ENCODE data around the gene MED16. TPM values are rescaled to one million over a fixed set of nuclear protein-coding genes. Genes with fewer than 3 reads are reported as not detected.

The MED16 gene
- total RNA-seq, 1 experiment from 2014 or later, result 25.9 TPM

GRCh38 chr19:925526-926322 is 32.7 kb upstream of the MED16 start, which contains the start of gene ARID3A:
Gene ARID3A (plus strand): TSS chr19:926035. CDS start chr19:929529, 3,494 bp downstream.
- H3K9ac ChIP-seq (ENCODE audit: low read length), result peak within 1 kb of the TSS; percentile 51
- DNase-seq (peak; percentile 65), ATAC-seq (peak; percentile 59)
- intact Hi-C loops (cut with micrococcal nuclease), result loop anchor here (1.0 kb wide), 1 partner anchor 57 kb away; no protein-coding TSS in a partner anchor
- no peaks in the 10 kb centered on the region for H3K27me3 ChIP-seq (ENCODE audit: low read length)
- no peaks in the 10 kb centered on the region for H3F3A ChIP-seq (ENCODE audit: low read length, unreplicated experiment)
- H2AFZ ChIP-seq (ENCODE audit: low read length), result peak within 1 kb of the TSS; percentile 86
- H3K36me3 ChIP-seq (ENCODE audit: low read depth, low read length), result no peaks in the 10 kb centered on the region
- no TSS peak for BruUV-seq (replicated peaks)
- no peaks in the 10 kb centered on the region for H3K9me2 ChIP-seq (replicated peaks; ENCODE audit: low read length)
- ChIA-PET POLR2A (ENCODE audit: unreplicated experiment) (no interaction called here), CTCF (no interaction called here)
- H3K27ac ChIP-seq (ENCODE audit: low read length), result peak within 1 kb of the TSS; percentile 39; the same call in 1 of the 2 replicates
- H3K4me2 ChIP-seq (ENCODE audit: low read length), result peak within 1 kb of the TSS; percentile 95
- H3K9me3 ChIP-seq (ENCODE audit: low read length), result no peaks in the 10 kb centered on the region
- H4K20me1 ChIP-seq (ENCODE audit: low read length), result no peaks in the 10 kb centered on the region
- H3K79me2 ChIP-seq (ENCODE audit: low read length), result 0 out of 2 replicates have a peak, but pooled peaks cover 3% of the 10 kb centered on the region
- TF ChIP-seq, protein P1, sequence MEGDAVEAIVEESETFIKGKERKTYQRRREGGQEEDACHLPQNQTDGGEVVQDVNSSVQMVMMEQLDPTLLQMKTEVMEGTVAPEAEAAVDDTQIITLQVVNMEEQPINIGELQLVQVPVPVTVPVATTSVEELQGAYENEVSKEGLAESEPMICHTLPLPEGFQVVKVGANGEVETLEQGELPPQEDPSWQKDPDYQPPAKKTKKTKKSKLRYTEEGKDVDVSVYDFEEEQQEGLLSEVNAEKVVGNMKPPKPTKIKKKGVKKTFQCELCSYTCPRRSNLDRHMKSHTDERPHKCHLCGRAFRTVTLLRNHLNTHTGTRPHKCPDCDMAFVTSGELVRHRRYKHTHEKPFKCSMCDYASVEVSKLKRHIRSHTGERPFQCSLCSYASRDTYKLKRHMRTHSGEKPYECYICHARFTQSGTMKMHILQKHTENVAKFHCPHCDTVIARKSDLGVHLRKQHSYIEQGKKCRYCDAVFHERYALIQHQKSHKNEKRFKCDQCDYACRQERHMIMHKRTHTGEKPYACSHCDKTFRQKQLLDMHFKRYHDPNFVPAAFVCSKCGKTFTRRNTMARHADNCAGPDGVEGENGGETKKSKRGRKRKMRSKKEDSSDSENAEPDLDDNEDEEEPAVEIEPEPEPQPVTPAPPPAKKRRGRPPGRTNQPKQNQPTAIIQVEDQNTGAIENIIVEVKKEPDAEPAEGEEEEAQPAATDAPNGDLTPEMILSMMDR (conservative IDR thresholded peaks at IDR 0.05; ENCODE audit: low read depth, low read length), result no peak
- TF ChIP-seq EZH2 (IDR thresholded peaks at IDR 0.05; ENCODE audit: low read length, unreplicated experiment), result no peak
- TF ChIP-seq EZH2phosphoT487 (IDR thresholded peaks at IDR 0.05; ENCODE audit: borderline replicate concordance, low read length), result no peak
- no peaks in the 10 kb centered on the region; the same call in 1 of the 2 replicates for H3K4me1 ChIP-seq (ENCODE audit: insufficient read depth, low read length)
- peak within 1 kb of the TSS; percentile 81 for H3K4me3 ChIP-seq (ENCODE audit: low read length)

DNA sequence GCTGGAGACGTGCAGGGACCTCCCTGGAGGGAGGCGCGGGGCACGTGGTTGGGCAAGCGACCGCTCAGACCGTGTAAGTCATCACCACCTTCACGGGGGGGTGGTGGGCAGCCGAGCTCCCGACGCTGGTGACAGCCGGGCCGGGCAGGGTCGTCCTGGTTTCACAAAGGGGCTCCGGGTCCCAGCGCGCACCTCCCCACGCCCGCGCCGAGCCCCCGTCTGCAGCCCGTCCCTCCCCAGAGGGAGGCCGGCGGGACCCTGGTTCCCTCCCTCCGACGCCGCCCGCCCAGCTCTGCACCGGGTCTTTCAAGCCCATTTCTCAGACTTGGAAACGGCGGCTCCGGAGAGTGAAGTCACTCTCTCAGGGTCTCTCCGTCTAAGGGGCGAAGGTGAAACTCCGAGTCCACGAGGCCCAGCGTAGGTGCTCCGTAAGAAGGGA is 32.1 kb upstream of the MED16 start:
- no peaks in the 10 kb centered on the region for H3K9me3 ChIP-seq (ENCODE audit: low read length)
- peak overlapping the region; percentile 39; the same call in 1 of the 2 replicates for H3K27ac ChIP-seq (ENCODE audit: low read length)
- intact Hi-C loops (cut with micrococcal nuclease), result loop anchor here (1.0 kb wide), 1 partner anchor 57 kb away; no protein-coding TSS in a partner anchor
- ATAC-seq, result peak; percentile 52
- H3K79me2 ChIP-seq (ENCODE audit: low read length), result 0 out of 2 replicates have a peak, but pooled peaks cover 3% of the 10 kb centered on the region
- no peaks in the 10 kb centered on the region for H3K36me3 ChIP-seq (ENCODE audit: low read depth, low read length)
- BruUV-seq (replicated peaks), result no TSS peak
- peak overlapping the region; percentile 81 for H3K4me3 ChIP-seq (ENCODE audit: low read length)
- no peaks in the 10 kb centered on the region for H3F3A ChIP-seq (ENCODE audit: low read length, unreplicated experiment)
- peak overlapping the region; percentile 51 for H3K9ac ChIP-seq (ENCODE audit: low read length)
- H3K27me3 ChIP-seq (ENCODE audit: low read length), result no peaks in the 10 kb centered on the region
- ChIA-PET CTCF (no interaction called here), POLR2A (ENCODE audit: unreplicated experiment) (no interaction called here)
- TF ChIP-seq, protein P1 (conservative IDR thresholded peaks at IDR 0.05; ENCODE audit: low read depth, low read length), result no peak
- no peak for TF ChIP-seq EZH2 (IDR thresholded peaks at IDR 0.05; ENCODE audit: low read length, unreplicated experiment)
- TF ChIP-seq EZH2phosphoT487 (IDR thresholded peaks at IDR 0.05; ENCODE audit: borderline replicate concordance, low read length), result no peak
- no peaks in the 10 kb centered on the region for H4K20me1 ChIP-seq (ENCODE audit: low read length)
- peak overlapping the region; percentile 95 for H3K4me2 ChIP-seq (ENCODE audit: low read length)
- H3K4me1 ChIP-seq (ENCODE audit: insufficient read depth, low read length), result no peaks in the 10 kb centered on the region; the same call in 1 of the 2 replicates
- H2AFZ ChIP-seq (ENCODE audit: low read length), result peak overlapping the region; percentile 86
- no peaks in the 10 kb centered on the region for H3K9me2 ChIP-seq (replicated peaks; ENCODE audit: low read length)
- DNase-seq, result peak; percentile 30
